GM12801 (cell line): ENCODE measurements around the gene AFAP1.

Experiments
- CTCF ChIP-seq: IDR thresholded peaks from one replicate; pipeline ENCODE4 v1.5.1; 2011; ENCODE audit warnings: control low read depth; ENCODE audit not compliant: insufficient read length; ENCODE audit errors: extremely low read depth

Gene AFAP1

GRCh38 chr4:7737268-7737645, 202.4 kb downstream of the AFAP1 start:
- no peak for TF ChIP-seq CTCF

GRCh38 chr4:7736436-7737267, 203.0 kb downstream of the AFAP1 start:
- no peak for TF ChIP-seq CTCF

GRCh38 chr4:7735961-7736360, 203.7 kb downstream of the AFAP1 start:
- no peak for TF ChIP-seq CTCF

- no peak for TF ChIP-seq CTCF
Measured at GRCh38 chr4:7735395-7735794, 204.3 kb downstream of the AFAP1 start.

- no peak for TF ChIP-seq CTCF
Measured at GRCh38 chr4:7734651-7735260, 204.9 kb downstream of the AFAP1 start.

GRCh38 chr4:7733801-7734650, 205.6 kb downstream of the AFAP1 start:
- no peak for TF ChIP-seq CTCF

GRCh38 chr4:7733201-7733600, 206.5 kb downstream of the AFAP1 start:
- TF ChIP-seq CTCF, result no peak
